Measurements from ENCODE around the gene ERFL.
"Not testable (repeated sequence)": the region's sequence is repeated elsewhere in the genome, so short reads cannot be mapped to it uniquely, and the experiment has no call there.

ERFL gene

GRCh38 chr19:41877916-41878905 is 50.0 kb downstream of the ERFL start:
- TF ChIP-seq, protein P1, sequence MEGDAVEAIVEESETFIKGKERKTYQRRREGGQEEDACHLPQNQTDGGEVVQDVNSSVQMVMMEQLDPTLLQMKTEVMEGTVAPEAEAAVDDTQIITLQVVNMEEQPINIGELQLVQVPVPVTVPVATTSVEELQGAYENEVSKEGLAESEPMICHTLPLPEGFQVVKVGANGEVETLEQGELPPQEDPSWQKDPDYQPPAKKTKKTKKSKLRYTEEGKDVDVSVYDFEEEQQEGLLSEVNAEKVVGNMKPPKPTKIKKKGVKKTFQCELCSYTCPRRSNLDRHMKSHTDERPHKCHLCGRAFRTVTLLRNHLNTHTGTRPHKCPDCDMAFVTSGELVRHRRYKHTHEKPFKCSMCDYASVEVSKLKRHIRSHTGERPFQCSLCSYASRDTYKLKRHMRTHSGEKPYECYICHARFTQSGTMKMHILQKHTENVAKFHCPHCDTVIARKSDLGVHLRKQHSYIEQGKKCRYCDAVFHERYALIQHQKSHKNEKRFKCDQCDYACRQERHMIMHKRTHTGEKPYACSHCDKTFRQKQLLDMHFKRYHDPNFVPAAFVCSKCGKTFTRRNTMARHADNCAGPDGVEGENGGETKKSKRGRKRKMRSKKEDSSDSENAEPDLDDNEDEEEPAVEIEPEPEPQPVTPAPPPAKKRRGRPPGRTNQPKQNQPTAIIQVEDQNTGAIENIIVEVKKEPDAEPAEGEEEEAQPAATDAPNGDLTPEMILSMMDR (IDR thresholded peaks at IDR 0.05; ENCODE audit: borderline replicate concordance, insufficient read depth, low read depth, low read length), result no peak
- peak overlapping the region; percentile 77 for H3K4me3 ChIP-seq (ENCODE audit: low read depth, low read length)

- TF ChIP-seq, protein P1 (IDR thresholded peaks at IDR 0.05; ENCODE audit: borderline replicate concordance, insufficient read depth, low read depth, low read length), result no peak
- peak within 1 kb of the TSS; percentile 77 for H3K4me3 ChIP-seq (ENCODE audit: low read depth, low read length)
Observed at GRCh38 chr19:41876847-41877832, 51.1 kb downstream of the ERFL start, which contains the start of gene CD79A. CD79A (plus strand) TSS chr19:41877279; CDS start chr19:41877305, 26 bp downstream.

- not testable (repeated sequence) for H3K4me3 ChIP-seq (ENCODE audit: low read depth, low read length)
Observed at GRCh38 chr19:41875973-41876372, 52.3 kb downstream of the ERFL start.

GRCh38 chr19:41872775-41873647 is 55.2 kb downstream of the ERFL start:
- H3K4me3 ChIP-seq (ENCODE audit: low read depth, low read length), result no peak overlapping the region

GRCh38 chr19:41872384-41872774 is 55.9 kb downstream of the ERFL start:
- H3K4me3 ChIP-seq (ENCODE audit: low read depth, low read length), result no peak overlapping the region

More at GRCh38 chr19:41872775-41873647, 55.2 kb downstream of the ERFL start:
- TF ChIP-seq, protein P1 (IDR thresholded peaks at IDR 0.05; ENCODE audit: borderline replicate concordance, insufficient read depth, low read depth, low read length), result peak; percentile 84

GRCh38 chr19:41871573-41872383 is 56.5 kb downstream of the ERFL start:
- H3K4me3 ChIP-seq (ENCODE audit: low read depth, low read length), result no peak overlapping the region
- TF ChIP-seq, protein P1 (IDR thresholded peaks at IDR 0.05; ENCODE audit: borderline replicate concordance, insufficient read depth, low read depth, low read length), result no peak

More at GRCh38 chr19:41872384-41872774, 55.9 kb downstream of the ERFL start:
- TF ChIP-seq, protein P1 (IDR thresholded peaks at IDR 0.05; ENCODE audit: borderline replicate concordance, insufficient read depth, low read depth, low read length), result no peak

Measured in GM12875 (cell line).